Activated CD8-positive, alpha-beta T cell treated with anti-CD3 and anti-CD28 coated beads for 36 hours (primary cell): Measurements from ENCODE around the gene PRDX4. TPM values are rescaled to one million over a fixed set of nuclear protein-coding genes. Genes with fewer than 3 reads are reported as not detected.

Source experiments
- ATAC-seq: fragments of 200-7000 bp; cut with Tn5 transposase; one replicate; pipeline ENCODE4 v1.10.0; 2021; ENCODE audit warnings: mild to moderate bottlenecking, moderate library complexity
- CTCF ChIA-PET: fragments of 350-600 bp; sonication (Branson Sonifier 250); formaldehyde crosslinking; loops from one replicate; lab custom pipeline; 2021; ENCODE audit warnings: antibody characterized with exemption; lab: Charles Lee
- POLR2A ChIA-PET: fragments of 350-600 bp; sonication (Branson Sonifier 250); formaldehyde crosslinking; loops from one replicate; lab custom pipeline; 2021; ENCODE audit warnings: antibody characterized with exemption; lab: Charles Lee
- DNase-seq: peaks from one replicate; pipeline ENCODE4 v3.0.0-alpha.2; 2020
- H3K27ac Mint-ChIP-seq: one replicate; pipeline ENCODE4 v1.8.0; 2021; ENCODE audit warnings: mild to moderate bottlenecking, mixed read lengths
- H3K27me3 Mint-ChIP-seq: one replicate; pipeline ENCODE4 v1.8.0; 2021; ENCODE audit warnings: mixed read lengths
- H3K36me3 Mint-ChIP-seq: one replicate; pipeline ENCODE4 v1.8.0; 2021; ENCODE audit warnings: low read depth, mixed read lengths
- H3K4me1 Mint-ChIP-seq: one replicate; pipeline ENCODE4 v1.8.0; 2021; ENCODE audit warnings: low read depth, mixed read lengths
- H3K4me3 Mint-ChIP-seq: one replicate; pipeline ENCODE4 v1.8.0; 2021; ENCODE audit warnings: mild to moderate bottlenecking, moderate library complexity, mixed read lengths
- H3K9me3 Mint-ChIP-seq: one replicate; pipeline ENCODE4 v1.8.0; 2021; ENCODE audit warnings: mixed read lengths
- intact Hi-C: fragments of 100-400 bp; cut with micrococcal nuclease; formaldehyde crosslinking; loops from one replicate; pipeline ENCODE4 v1.10.0; 2022
- total RNA-seq, 2 experiments: library from RNA; stranded (reverse); gene quantifications; one replicate each; pipeline ENCODE4 v1.2.3, GENCODE V29; 2021
- TF ChIP-seq, protein P1 (sequence below): fragments of 200-600 bp; IDR thresholded peaks from one replicate; pipeline ENCODE4 v1.8.0; 2022; ENCODE audit warnings: antibody characterized with exemption, mild to moderate bottlenecking

PRDX4 gene
- total RNA-seq = 10 to 100 TPM; 39.6 to 42.0 TPM

DNA sequence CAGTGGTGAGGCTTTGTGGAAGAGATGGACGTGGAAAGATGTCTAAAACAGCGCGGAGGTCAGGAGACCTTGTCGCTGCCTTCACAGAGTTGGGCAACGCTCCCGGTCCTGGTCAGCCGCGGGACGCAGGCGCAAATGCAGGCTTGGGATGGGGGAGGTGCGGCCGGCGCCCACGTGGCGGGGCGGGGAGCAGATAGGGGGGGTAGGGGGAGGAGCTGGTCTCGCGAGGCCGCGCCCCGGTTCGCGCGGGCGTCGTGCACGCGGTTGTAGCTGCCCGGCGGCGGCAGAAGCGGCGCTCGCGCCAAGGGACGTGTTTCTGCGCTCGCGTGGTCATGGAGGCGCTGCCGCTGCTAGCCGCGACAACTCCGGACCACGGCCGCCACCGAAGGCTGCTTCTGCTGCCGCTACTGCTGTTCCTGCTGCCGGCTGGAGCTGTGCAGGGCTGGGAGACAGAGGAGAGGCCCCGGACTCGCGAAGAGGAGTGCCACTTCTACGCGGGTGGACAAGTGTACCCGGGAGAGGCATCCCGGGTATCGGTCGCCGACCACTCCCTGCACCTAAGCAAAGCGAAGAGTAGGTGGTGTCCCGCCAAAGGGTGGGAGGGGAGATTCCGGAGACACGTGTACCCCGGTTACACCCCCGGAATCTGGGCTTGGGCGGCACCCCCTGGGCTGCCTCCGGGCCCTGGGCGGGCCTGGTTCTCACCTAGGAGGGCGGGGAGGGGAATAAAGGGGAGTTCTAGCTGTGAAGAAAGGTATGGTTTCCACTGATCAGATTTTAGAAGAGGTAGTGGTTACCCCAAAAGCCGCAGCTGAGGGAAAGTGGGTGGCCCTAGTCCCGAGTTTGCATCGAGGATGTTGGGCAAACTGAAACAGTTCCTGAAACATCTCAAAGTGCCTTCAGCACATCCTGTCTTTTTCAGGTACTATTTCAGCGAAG lies at the start of gene PRDX4:
Gene PRDX4, plus strand, starts transcription at position 255 of the 939 bp plus-strand sequence. Its CDS starts 78 bp downstream, at position 333.
- Mint-ChIP-seq H3K27me3 (no peaks in the 10 kb centered on the region), H3K27ac (peak within 1 kb of the TSS; percentile 96), H3K36me3 (peaks cover 12% of the 10 kb centered on the region), H3K9me3 (no peaks in the 10 kb centered on the region), H3K4me1 (peaks cover 25% of the 10 kb centered on the region), H3K4me3 (peak within 1 kb of the TSS; percentile 85)
- DNase-seq = peak; percentile 83
- ChIA-PET CTCF (interaction anchor here (1.6 kb wide), 1 partner anchor 234 kb away, joined by 7 read pairs; no protein-coding TSS in a partner anchor), POLR2A (interaction anchor here (1.5 kb wide), 1 partner anchor 115 kb away, joined by 5 read pairs; the partner anchor contains the start of gene SAT1)
- intact Hi-C loops = no loop called here
- TF ChIP-seq, protein P1, sequence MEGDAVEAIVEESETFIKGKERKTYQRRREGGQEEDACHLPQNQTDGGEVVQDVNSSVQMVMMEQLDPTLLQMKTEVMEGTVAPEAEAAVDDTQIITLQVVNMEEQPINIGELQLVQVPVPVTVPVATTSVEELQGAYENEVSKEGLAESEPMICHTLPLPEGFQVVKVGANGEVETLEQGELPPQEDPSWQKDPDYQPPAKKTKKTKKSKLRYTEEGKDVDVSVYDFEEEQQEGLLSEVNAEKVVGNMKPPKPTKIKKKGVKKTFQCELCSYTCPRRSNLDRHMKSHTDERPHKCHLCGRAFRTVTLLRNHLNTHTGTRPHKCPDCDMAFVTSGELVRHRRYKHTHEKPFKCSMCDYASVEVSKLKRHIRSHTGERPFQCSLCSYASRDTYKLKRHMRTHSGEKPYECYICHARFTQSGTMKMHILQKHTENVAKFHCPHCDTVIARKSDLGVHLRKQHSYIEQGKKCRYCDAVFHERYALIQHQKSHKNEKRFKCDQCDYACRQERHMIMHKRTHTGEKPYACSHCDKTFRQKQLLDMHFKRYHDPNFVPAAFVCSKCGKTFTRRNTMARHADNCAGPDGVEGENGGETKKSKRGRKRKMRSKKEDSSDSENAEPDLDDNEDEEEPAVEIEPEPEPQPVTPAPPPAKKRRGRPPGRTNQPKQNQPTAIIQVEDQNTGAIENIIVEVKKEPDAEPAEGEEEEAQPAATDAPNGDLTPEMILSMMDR = no peak
- peak; percentile 80 for ATAC-seq

DNA sequence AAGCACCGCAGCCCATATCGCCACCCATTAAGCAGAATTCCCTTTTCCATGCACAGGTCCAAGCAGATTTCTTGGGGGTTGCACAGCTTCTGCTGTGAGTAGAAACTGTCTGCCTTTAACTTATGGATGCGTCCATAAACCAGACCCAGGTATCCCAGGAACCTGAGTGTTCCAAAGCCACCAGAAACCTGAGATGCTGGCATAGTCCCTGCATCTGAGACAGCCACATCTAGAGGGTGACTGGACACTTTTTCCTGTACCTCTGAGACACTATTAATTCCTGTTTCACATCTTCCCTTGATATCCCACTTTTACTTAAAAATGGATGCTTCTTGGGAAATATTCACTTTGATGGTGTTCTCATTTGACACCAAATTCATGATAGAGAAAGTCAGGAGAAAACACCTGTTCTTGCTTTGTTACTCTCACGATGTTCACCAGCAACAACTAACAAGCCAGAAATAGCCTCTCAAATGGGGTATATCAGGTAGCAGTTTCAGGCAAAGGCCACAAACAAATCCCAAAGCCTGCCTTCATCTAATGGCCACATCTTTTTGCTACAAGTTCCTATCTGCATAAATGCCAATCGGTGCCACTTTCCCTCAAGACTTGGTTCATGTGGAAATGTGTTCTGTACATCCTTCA lies 45.5 kb upstream of the PRDX4 start:
- no peaks in the 10 kb centered on the region for H3K36me3 Mint-ChIP-seq
- CTCF ChIA-PET = no interaction called here
- intact Hi-C loops = no loop called here
- ATAC-seq (no peak), DNase-seq (no peak)
- no peaks in the 10 kb centered on the region for H3K27me3 Mint-ChIP-seq
- POLR2A ChIA-PET = no interaction called here
- H3K4me3 Mint-ChIP-seq = no peak overlapping the region
- no peaks in the 10 kb centered on the region for H3K9me3 Mint-ChIP-seq
- H3K4me1 Mint-ChIP-seq = no peaks in the 10 kb centered on the region
- no peak overlapping the region for H3K27ac Mint-ChIP-seq
- TF ChIP-seq, protein P1 = no peak

GRCh38 chrX:23623797-23624196 lies 43.5 kb upstream of the PRDX4 start:
- Mint-ChIP-seq H3K36me3 (no peaks in the 10 kb centered on the region), H3K4me3 (no peak overlapping the region), H3K4me1 (no peaks in the 10 kb centered on the region), H3K27ac (no peak overlapping the region), H3K27me3 (peaks cover 1% of the 10 kb centered on the region), H3K9me3 (no peaks in the 10 kb centered on the region)
- DNase-seq (no peak), ATAC-seq (no peak)
- ChIA-PET CTCF (no interaction called here), POLR2A (no interaction called here)
- intact Hi-C loops = no loop called here
- TF ChIP-seq, protein P1 = no peak

DNA sequence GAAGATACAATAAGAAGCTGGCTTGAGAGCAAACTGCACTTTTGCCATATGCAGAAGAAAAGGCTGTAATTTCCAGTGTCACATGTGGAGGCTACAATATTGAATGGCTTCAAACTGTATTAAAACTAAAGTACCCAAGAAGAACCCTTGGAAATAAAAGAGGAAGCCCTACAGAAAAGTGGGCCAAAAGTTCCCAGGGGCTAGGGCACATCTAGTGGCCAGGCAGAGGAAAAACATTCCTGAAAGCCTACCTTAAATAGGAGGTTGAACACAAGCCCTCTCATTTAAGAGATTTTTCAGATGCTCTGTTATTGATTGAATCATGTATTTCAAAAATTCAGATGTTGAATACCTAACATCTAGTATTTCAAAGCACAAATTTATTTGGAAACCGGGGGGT lies 40.6 kb upstream of the PRDX4 start:
- Mint-ChIP-seq H3K27ac (no peak overlapping the region), H3K9me3 (no peaks in the 10 kb centered on the region), H3K4me1 (no peaks in the 10 kb centered on the region), H3K36me3 (no peaks in the 10 kb centered on the region), H3K27me3 (peaks cover 1% of the 10 kb centered on the region), H3K4me3 (no peak overlapping the region)
- intact Hi-C loops = no loop called here
- POLR2A ChIA-PET = no interaction called here
- no peak for ATAC-seq
- TF ChIP-seq, protein P1 = no peak
- no peak for DNase-seq
- CTCF ChIA-PET = no interaction called here

DNA sequence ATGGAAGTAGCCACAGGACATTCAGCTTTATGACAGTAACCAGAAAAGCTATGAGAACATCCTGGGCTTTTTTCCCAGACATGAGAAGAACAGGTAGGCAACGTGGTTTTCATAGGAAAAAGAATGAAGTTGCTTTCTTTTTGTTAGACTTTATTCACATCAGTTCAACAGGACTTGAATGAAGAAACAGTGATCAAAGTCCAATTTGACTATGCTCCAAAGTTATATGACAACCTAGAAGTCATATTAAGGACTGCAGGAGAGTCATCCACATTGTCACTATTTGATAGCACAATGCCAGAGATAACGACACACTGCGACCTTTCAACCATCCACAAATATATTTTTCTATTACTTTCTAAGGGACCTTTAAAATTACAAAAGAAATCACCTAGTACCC lies 39.2 kb upstream of the PRDX4 start:
- no peaks in the 10 kb centered on the region for H3K4me1 Mint-ChIP-seq
- DNase-seq (no peak), ATAC-seq (no peak)
- POLR2A ChIA-PET = no interaction called here
- no peak overlapping the region for H3K27ac Mint-ChIP-seq
- peaks cover 1% of the 10 kb centered on the region for H3K27me3 Mint-ChIP-seq
- CTCF ChIA-PET = no interaction called here
- no peak overlapping the region for H3K4me3 Mint-ChIP-seq
- TF ChIP-seq, protein P1 = no peak
- no peaks in the 10 kb centered on the region for H3K9me3 Mint-ChIP-seq
- H3K36me3 Mint-ChIP-seq = no peaks in the 10 kb centered on the region
- intact Hi-C loops = no loop called here
